Non-pigmented ciliary epithelial cell (primary cell): ENCODE data around the gene ATOH8.

Experiments
- DNase-seq: peaks from one replicate; pipeline ENCODE4 v3.0.0-alpha.2; 2010; ENCODE audit warnings: low read depth

The ATOH8 gene

GRCh38 chr2:85787282-85787980, 33.6 kb downstream of the ATOH8 start:
- DNase-seq, result no peak

GRCh38 chr2:85787981-85788340, 34.2 kb downstream of the ATOH8 start:
- no peak for DNase-seq

GRCh38 chr2:85788603-85789002, 34.8 kb downstream of the ATOH8 start:
- DNase-seq, result no peak

GRCh38 chr2:85789271-85789670, 35.5 kb downstream of the ATOH8 start:
- DNase-seq, result no peak

GRCh38 chr2:85790032-85790431, 36.2 kb downstream of the ATOH8 start:
- no peak for DNase-seq

- no peak for DNase-seq
These were observed 36.9 kb downstream of the ATOH8 start for GRCh38 chr2:85790499-85791188.

- no peak for DNase-seq
These were observed 38.1 kb downstream of the ATOH8 start for GRCh38 chr2:85791704-85792565.

- peak; percentile 31 for DNase-seq
These were observed 39.1 kb downstream of the ATOH8 start for GRCh38 chr2:85792783-85793441.

GRCh38 chr2:85793584-85793983, 39.8 kb downstream of the ATOH8 start:
- no peak for DNase-seq

GRCh38 chr2:85794038-85794441, 40.2 kb downstream of the ATOH8 start:
- DNase-seq, result no peak

- DNase-seq, result no peak
These were observed 40.8 kb downstream of the ATOH8 start for GRCh38 chr2:85794491-85795121.

GRCh38 chr2:85795331-85796045, 41.7 kb downstream of the ATOH8 start:
- no peak for DNase-seq

GRCh38 chr2:85796046-85796340, 42.2 kb downstream of the ATOH8 start:
- DNase-seq, result no peak

- no peak for DNase-seq
These were observed 42.8 kb downstream of the ATOH8 start for GRCh38 chr2:85796341-85797262.

- DNase-seq, result no peak
These were observed 43.5 kb downstream of the ATOH8 start for GRCh38 chr2:85797263-85797660.

GRCh38 chr2:85797921-85798320, 44.1 kb downstream of the ATOH8 start:
- DNase-seq, result no peak

GRCh38 chr2:85799215-85799956, 45.6 kb downstream of the ATOH8 start:
- no peak for DNase-seq

GRCh38 chr2:85800586-85800985, 46.8 kb downstream of the ATOH8 start:
- no peak for DNase-seq

- DNase-seq, result no peak
These were observed 48.1 kb downstream of the ATOH8 start for GRCh38 chr2:85801871-85802270.
